Posterior vena cava (tissue), 2 donors: ENCODE measurements around the gene MARCKSL1. TPM values are rescaled to one million over a fixed set of nuclear protein-coding genes. Genes with fewer than 3 reads are reported as not detected.

Experiments used
- DNase-seq: peaks from one replicate; pipeline ENCODE4 v3.0.0-alpha.2; 2020; ENCODE audit warnings: low spot score
- intact Hi-C, 2 donors: fragments of 100-400 bp; cut with DNase I; formaldehyde crosslinking; loops; one replicate each; pipeline versions ENCODE4 v1.14.1 to v1.14.2; 2022 to 2023
- total RNA-seq, 2 donors: library from RNA; stranded (reverse); fragmentation: NEBNext Ultra II Directional; extraction: Animal tissue kit (Norgen Biotek cat#: 25700); gene quantifications; one replicate each; pipeline ENCODE4 v1.2.1, GENCODE V29; 2021
- donor health status: DM: yes; HTN: yes; CAD: no.
- donor health status: DM: yes; HTN: yes; CAD: no.

MARCKSL1 gene
- total RNA-seq, 2 donors from 2014 or later = 40.9 to 43.9 TPM

GRCh38 chr1:32353886-32354570, 18.0 kb upstream of the MARCKSL1 start:
- no peak for DNase-seq
- intact Hi-C loops = no loop called here

DNA sequence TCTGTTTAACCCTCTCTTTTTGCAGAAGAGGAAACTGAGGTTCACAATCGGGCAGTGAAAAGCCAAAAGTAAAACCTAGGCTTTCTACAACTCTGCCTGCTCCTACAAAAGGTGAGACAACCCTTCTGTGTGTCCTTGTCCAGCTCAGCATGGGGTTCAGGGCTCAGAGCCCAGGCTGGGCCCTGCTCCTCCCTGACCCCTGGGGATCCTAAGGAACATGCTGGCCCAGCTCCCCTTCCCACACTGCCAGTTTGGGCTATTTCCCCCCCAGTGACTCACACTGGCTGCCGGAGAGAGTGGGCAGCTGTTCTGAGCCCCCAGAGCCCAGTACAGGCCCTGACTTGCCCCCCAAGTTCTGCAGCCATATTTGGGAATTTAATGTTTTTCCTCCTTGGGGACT, 17.4 kb upstream of the MARCKSL1 start:
- intact Hi-C loops = no loop called here
- DNase-seq = no peak

GRCh38 chr1:32352831-32353383, 16.9 kb upstream of the MARCKSL1 start:
- DNase-seq = no peak
- intact Hi-C loops = no loop called here

- DNase-seq = no peak
- intact Hi-C loops = no loop called here
Observed at GRCh38 chr1:32352239-32352745, 16.3 kb upstream of the MARCKSL1 start.

DNA sequence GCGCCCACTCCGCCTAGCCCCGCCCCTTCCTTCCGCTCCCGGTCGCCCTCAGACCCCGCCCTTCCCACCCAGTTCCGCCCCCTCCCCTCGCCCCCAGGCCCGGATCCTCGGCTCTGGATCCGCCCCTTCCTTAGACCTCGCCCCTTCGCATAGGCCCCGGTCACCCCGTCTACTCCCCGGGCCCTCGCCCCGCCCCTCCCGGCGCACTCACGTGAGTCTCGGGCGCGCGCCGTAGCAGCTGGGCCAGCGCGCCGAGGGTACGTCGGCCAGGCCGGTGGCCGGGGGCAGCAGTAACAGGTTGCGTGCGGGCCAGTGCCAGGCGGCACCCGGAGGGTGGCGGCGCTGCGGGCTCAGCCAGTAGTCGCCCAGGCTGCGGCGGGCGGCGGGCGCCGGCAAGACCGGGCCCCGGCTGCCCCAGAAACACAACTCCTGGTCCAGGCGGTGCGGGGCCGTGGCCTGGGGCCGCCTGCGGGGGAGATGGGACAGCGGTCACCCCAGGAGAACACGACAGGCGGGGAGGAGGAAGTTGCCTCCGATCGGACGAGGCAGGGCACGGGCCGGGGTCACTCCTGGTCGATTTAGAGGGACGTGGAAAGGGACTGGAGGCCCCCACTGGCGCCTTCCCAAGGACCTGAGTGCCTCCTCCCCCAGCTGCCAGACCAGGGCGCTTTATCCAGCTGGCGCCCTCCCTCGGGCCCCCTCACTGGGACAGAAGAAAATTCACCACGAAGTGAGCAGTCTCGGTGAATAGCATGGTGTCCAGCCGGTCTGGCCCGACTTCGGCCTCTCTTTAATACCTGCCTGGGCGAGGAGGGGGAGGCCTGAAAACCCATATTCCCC, 15.6 kb upstream of the MARCKSL1 start:
- peak; percentile 98 for DNase-seq
- intact Hi-C loops = no loop called here

DNA sequence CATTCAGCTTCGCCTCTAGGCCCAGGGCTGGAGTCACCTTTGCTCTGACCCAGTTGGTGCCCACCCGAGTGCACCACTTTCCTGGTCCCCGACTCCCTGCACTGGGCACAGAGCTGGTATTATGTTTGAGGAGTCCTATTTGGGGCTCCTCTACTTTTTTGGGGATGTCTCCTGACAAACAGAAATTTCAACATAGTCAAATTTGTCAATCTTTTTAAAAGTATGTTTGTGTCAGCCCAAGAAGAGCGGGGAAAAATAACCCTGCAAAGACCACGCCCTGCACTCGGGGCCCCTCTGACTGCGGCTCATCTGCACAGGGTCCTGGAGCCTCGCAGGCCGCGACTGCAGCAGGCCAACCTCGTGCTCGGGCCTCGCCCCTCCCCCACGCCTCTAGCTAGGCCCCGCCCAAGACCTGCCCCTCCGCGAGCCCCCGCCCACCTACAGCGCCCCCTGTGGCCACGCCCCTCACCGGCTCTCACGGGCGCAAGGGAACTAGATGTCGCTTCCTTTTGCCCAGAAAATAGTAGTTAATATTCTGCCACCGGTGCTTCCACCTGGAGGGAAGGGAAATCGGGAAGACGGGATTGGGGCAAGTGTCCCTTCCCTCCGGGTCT, 14.9 kb upstream of the MARCKSL1 start:
- intact Hi-C loops = no loop called here
- DNase-seq = peak; percentile 94

GRCh38 chr1:32349211-32349708, 13.2 kb upstream of the MARCKSL1 start:
- DNase-seq = peak; percentile 86
- intact Hi-C loops = no loop called here

DNA sequence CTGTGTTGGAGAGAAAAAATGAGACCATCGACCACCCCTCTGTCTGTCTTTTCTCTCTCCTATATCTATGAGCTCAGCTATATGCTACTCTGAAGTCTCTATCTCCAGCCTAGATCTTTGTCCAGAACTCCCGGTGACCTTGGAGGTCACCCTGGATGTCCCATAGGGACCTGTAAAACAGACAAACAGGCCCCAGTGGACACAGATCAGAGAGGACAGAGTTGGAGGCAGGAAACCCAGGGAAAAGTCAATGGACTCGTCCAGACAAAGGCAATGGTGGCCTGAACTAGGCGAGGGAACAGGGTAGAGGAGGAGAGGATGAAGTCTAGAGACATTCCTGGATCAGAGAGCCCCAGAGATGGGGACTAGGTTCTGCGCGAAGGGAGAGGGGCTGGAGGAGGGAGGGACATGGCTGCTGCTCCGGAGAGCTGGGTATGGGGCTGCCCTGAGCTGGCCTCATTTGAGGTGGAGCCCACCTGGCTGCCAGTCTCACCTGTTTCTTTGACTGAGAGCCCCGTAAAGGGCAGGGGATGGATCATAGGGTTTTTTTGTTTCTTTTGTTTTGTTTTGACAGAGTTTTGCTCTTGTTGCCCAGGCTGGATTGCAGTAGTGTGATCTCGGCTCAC, 10.6 kb upstream of the MARCKSL1 start:
- no peak for DNase-seq
- intact Hi-C loops = no loop called here

DNA sequence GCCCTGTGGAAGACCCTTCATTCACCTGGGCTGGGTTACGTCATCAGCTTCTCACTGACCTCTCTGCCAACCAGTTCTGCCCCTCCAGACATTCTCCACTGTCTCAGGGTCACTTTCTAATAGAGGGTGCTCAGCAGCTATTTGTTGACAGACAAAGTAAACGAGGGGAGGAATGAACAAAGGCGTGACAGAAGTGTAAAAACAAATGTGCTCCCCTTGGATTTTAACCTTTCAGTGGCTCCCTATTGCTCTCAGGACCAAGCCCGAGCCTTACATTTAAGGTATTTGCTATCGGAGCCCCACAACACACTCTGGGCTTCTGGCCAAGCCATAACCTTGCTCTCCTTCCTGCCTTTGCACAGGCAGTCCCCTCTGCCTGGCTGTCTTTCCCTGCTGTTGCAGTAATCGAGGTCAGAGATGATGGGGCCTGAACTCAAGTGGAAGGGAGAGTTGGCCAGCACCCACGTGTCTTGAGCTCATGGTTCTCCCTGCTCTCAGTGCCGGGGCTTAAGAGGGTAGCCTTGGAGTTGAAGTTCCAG, 9.3 kb upstream of the MARCKSL1 start:
- intact Hi-C loops = no loop called here
- no peak for DNase-seq

- intact Hi-C loops = no loop called here
- DNase-seq = no peak
Observed at GRCh38 chr1:32342704-32343103, 6.7 kb upstream of the MARCKSL1 start.

DNA sequence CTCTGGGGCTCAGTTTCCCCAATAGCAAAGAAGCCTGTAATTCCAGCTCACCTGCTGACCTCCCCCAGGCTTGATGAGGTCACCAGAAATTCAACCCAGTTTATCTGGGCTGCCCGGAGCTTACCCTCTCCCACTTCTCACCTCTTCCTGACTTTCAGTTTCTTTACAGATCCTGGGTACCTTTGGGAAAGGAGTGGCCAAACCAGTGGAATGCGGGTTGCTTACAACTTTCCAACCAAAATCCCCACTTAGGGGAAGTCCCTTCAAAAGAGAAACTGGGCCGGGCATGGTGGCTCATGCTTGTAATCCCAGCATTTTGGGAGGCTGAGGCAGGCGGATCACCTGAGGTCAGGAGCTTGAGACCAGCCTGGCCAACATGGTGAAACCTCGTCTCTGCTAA, 5.9 kb upstream of the MARCKSL1 start:
- DNase-seq = no peak
- intact Hi-C loops = no loop called here

DNA sequence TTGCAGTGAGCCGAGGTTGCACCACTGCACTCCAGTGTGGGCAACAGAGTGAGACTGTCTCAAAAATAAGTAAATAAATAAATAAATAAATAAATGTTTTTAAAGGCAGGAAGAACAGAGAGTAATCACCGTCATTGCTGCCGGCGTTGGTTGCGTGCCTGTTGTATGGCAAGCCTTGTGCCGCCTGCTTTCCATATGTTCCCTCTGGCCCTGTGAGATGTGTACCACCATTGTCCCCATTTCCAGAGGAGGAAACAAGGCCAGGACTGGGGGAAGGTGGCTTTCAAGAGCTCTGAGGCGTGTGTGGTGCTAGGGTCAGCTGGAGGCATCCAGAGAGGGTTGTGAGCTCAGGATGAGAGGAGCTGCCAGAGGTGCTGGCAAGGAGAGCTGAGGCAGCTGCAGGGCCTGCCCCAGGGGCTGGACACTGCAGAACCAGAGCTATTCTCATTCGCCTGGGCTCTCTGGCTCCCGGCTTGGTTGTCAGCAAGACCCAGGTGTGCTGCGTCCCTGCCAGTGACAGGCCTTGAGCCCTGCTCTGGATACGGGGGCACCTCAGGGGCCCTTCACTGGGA, 5.2 kb upstream of the MARCKSL1 start:
- no peak for DNase-seq
- intact Hi-C loops = no loop called here

DNA sequence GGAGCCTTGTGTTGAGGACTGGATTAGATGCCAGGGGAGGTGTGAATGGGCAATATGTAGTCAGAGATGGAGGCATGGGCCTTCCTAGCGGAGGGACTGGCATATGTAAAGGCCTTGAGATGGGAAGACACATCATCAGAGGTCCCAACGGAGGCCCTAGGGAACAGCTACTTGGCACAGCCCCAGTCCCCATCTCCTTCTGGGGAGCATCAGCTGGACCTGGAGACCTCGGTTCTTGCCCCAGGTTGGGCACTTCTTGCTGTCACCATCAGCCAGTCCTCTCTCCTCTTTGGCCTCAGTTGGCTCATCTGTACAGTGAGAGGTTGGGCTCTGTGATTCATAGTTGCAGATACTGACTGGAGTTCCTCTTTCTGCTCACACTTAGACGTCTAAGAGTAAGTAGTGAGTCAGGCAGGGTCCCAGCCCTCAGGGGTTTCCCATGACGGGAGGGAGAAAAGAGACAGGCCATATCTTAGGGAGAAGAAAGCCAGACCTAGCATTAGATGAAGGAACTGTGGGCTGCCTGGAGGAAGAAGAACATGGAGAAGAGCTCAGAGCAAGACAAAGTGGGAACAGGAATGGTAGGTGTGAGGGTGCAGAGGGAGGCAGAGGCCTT, 3.4 kb upstream of the MARCKSL1 start:
- intact Hi-C loops = no loop called here
- no peak for DNase-seq

DNA sequence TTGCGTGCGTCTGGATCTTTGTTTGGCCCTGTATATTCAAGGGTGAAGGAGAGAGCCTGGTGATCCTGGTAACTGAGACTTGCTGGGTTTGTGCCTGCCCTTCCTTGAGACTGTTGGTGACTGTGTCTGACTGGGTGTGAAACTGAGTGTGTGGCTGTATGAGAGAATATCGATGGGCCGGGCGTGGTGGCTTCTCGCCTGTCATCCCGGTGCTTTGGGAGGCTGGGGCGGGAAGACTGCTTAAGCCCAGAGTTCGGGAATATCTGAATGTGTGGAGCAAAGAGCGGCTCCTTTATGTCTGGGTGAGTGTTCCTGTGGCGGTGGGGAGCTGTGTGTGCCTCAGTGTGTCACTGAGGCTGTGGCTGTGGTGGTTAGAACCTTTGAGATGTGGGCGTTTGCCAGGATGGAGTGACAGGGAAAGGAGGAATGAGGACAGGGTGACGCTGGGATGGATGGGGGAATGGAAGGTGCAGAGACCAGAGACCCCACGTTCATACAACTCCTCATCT, 2.7 kb upstream of the MARCKSL1 start:
- no peak for DNase-seq
- intact Hi-C loops = no loop called here

DNA sequence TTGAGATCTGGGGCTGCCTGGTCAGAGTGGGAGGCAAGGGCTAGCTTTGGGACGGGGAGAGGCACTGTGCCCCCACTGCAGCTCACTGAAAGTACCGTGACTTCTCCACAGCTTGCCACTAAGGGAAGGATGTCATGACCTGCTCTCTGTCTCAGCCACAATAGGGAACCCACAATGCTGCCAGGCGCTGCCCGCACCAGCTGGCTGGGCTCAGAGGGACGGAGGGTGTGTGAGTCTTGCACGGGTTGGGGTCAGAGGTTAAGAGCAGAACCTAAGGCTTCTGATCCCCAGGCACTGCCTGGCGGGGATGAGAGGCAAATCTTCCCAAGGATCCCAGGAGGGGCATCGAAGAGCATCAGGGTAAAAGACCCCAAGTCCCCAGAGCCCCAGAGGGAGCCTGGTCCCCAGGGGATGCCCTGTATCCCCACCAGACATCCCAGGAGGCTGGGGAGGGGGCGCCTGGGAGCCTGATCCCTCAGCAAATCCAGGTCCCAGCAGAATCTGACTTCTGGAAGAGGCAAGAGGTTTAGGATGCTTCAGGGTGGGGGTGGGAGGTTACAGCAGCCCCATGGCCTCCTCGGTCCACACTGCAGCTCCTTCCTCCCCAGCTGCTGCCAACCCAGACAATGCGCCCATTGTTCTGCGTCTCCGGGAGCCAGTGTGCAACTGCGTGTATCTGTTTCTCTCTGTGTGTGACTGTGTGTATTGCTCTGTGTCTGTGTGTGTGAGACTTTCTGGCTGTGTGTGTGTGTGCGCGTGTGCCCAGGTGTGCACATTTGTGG, 2.0 kb upstream of the MARCKSL1 start:
- DNase-seq = no peak
- intact Hi-C loops = no loop called here

GRCh38 chr1:32336963-32337675, 1.1 kb upstream of the MARCKSL1 start:
- intact Hi-C loops = no loop called here
- DNase-seq = no peak

DNA sequence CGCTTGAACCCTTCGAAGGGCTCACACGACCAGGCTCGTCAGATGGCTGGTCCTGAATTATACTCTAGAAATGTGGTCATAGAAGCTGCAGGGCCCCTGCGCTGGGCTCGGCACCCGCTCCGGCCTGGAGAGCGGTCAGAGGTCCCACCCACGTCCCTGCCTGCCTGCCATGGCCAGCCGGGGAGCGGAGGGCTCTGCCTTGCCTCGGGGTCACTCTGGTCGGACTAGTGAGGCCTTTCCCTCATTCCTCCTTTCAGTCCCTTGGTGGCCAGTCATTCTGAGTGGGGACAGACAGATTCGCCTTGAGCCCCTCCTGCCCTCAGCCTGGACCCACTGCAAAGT, 529 bp upstream of the MARCKSL1 start:
- intact Hi-C loops = no loop called here
- DNase-seq = no peak
